ENCODE results near the gene TACC2.

The TACC2 gene

DNA sequence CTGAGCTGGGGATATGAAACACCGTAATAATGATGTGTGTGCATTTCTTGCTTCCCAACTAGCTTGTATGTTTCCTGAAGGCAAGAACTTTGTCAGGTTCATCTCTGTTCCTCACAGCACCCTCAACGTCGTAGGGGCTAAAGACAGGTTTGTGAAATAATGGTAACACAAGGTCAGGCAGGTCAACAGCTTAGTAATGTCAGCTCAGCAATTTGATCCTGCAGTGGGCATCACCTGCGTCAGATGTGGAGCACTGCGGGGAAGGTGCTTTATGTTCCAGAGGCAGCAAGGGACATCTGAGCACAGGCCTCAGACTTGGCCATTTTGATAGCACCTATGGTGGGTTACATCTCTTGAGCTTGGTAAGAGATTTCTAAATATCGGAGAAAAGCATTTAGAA lies 230.4 kb downstream of the TACC2 start:
- no peak for TF ChIP-seq ZNF274 (IDR thresholded peaks at IDR 0.05; ENCODE audit: low read depth, low read length)
- no peak overlapping the region for H3K4me3 ChIP-seq (ENCODE audit: low read length)

DNA sequence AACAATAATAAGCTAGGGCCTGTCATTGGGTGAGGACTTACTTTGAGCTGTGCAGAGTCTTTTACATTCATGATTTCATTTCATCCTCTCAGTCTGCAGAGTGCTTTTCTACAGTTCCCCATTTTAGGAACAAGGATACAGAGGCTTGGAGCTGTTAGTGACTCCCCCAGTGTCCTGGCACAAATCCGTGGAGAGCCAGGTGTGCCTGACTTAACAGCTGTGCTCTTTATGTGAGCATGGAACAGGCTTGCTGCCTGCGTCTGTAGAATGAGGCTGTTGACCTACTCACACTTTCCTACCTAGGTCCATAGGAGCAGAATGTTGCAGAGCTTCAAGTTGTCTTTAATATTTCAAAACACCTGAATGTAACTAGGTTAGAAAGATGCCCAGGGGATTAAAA lies 231.8 kb downstream of the TACC2 start:
- TF ChIP-seq ZNF274 (IDR thresholded peaks at IDR 0.05; ENCODE audit: low read depth, low read length) = no peak
- no peak overlapping the region for H3K4me3 ChIP-seq (ENCODE audit: low read length)

DNA sequence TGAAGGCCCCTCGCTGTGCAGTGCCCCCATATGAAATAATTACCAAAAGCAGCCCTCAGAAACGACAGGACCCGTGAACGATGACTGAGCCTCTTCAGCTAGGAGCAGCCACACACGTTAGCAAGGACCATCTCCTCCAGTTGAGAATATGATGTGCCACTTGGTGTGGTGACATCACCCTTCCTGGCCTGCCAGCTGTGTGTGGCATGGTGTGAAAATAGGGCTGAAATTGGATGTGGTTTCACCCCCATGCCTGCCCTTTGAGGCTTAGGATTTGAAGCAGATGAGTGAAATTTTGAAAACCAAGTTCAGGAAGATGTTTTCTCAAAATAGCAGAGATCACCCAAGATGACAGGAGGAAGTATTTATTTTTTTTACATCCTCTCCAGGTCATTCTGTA lies 233.0 kb downstream of the TACC2 start:
- no peak for TF ChIP-seq ZNF274 (IDR thresholded peaks at IDR 0.05; ENCODE audit: low read depth, low read length)
- no peak overlapping the region for H3K4me3 ChIP-seq (ENCODE audit: low read length)

DNA sequence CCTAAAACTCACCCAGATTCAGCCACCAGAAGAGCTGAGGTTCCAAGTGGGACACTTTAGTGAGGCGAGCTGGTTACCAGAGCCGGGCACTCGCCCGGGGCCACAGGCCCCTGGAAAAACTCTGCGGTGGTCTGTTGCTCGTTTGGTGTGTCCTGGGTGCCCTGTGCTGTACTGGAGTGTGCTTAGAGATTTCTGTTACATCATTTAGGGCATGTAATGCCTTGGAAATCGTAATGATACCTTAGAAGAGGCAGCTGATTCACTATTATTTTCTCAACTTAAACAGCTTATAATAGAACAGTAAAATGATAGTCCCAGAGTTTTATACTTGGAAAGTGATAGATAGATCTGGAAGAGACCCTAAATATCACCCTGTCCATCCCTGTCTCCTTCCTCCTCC lies 233.7 kb downstream of the TACC2 start:
- no peak for TF ChIP-seq ZNF274 (IDR thresholded peaks at IDR 0.05; ENCODE audit: low read depth, low read length)
- H3K4me3 ChIP-seq (ENCODE audit: low read length) = no peak overlapping the region

DNA sequence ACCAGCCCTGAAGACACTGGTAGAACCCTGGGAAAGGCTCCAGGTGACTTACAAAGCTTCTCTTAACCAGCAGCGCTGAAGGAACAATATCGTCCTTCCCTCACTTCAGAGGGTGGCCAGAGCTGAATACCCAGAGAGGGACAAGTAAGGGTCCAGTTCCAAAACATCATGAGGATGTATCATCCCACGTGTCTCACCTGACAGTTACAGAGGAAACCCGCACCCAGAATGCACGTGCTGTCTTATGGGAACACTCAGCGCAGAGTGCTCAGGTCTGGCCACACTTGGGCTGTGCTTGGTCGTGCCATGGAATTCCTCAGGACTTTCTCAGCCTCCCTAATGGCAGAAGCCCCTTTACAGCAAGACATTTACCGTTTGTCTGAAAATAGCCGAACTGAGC lies 235.2 kb downstream of the TACC2 start:
- no peak for TF ChIP-seq ZNF274 (IDR thresholded peaks at IDR 0.05; ENCODE audit: low read depth, low read length)
- H3K4me3 ChIP-seq (ENCODE audit: low read length) = no peak overlapping the region

DNA sequence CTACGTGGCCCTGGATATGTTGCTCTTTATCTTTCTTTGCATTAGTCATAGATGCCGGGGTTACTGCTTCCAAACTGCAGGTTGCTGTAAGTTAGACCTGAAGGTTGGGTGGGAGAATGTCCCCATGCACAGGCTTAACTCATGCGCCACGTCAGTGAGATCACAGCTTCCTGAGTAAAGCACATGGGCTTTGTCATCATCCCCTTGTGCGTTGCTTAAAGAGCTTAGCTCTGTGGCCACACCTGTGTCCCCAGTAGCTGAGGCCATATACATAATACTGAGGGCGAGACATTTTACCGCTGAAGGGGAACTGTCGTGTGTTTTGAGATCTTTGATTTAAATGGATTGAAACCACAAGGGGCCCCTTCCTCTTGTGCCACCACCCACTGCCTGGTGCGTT lies 236.4 kb downstream of the TACC2 start:
- H3K4me3 ChIP-seq (ENCODE audit: low read length) = no peak overlapping the region
- no peak for TF ChIP-seq ZNF274 (IDR thresholded peaks at IDR 0.05; ENCODE audit: low read depth, low read length)

DNA sequence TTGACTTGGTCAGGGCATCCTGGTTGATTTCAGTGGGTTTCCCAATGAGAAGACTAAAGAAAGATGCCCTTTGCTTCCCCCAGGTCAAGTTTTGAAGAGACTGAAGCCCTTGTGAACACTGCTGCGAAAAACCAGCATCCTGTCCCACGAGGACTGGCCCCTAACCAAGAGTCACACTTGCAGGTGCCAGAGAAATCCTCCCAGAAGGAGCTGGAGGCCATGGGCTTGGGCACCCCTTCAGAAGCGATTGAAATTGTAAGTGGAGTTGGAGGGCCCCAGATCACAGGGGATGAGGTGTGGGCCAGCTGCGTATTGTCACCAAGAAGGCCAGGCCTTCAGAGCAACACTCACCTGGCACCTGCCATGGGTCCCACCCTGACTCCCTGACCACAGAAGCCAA lies 238.8 kb downstream of the TACC2 start:
- no peak for TF ChIP-seq ZNF274 (IDR thresholded peaks at IDR 0.05; ENCODE audit: low read depth, low read length)
- no peak overlapping the region for H3K4me3 ChIP-seq (ENCODE audit: low read length)

DNA sequence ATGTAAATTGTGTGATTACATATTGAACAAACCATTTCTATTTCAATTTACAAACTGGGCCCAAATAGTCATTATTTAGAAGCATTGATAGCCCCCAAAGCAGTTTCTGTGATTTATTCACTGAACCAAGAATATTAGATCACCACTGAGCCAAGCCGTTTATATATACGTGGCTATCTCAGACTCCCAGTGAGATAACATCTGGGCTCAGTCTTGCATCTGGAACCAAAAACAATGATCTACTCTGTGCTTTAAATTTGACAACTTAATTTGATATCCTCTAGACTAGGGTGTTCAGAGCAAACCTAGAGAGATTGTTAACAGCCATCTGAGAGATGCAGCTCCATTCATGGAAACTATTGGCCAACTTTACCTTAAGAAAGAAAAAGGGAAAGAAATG lies 240.7 kb downstream of the TACC2 start:
- H3K4me3 ChIP-seq (ENCODE audit: low read length) = no peak overlapping the region
- TF ChIP-seq ZNF274 (IDR thresholded peaks at IDR 0.05; ENCODE audit: low read depth, low read length) = no peak

DNA sequence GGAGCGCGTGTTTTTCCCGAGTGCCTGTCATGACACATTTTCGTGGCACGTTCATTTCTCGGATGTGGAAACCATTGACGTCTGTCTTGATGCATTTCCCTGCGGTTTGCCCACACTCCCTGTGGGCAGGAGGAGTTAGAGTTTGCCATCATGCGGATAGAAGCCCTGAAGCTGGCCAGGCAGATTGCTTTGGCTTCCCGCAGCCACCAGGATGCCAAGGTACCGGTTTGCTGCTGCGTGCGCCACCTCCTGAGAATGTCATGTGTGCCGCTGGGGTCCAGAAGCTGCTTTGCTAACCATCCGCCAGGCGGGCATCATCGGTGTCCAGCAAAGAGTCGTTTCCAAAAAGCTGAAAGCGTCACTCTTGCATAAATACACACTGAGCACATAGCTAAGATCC lies 241.3 kb downstream of the TACC2 start:
- no peak for TF ChIP-seq ZNF274 (IDR thresholded peaks at IDR 0.05; ENCODE audit: low read depth, low read length)
- H3K4me3 ChIP-seq (ENCODE audit: low read length) = no peak overlapping the region

DNA sequence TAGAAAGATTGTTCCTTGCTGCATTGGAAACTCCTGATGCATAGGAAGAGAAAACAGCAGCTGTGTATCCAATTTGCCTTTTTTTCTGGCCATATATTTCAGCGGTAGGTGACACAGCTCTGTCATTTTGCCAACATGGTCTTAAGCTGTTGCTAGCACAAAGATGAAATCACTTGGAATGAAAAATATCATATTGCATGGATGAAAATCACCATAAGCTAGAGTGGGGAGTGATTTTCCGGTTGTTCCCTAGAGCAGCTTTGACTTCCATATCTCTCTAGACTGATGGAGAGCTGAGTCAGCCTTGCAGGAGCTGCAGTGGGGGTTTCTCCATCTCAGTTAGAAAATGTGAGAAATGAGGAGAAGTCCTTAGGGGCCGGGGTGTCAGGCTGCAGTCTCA lies 243.8 kb downstream of the TACC2 start:
- no peak for TF ChIP-seq ZNF274 (IDR thresholded peaks at IDR 0.05; ENCODE audit: low read depth, low read length)
- no peak overlapping the region for H3K4me3 ChIP-seq (ENCODE audit: low read length)

DNA sequence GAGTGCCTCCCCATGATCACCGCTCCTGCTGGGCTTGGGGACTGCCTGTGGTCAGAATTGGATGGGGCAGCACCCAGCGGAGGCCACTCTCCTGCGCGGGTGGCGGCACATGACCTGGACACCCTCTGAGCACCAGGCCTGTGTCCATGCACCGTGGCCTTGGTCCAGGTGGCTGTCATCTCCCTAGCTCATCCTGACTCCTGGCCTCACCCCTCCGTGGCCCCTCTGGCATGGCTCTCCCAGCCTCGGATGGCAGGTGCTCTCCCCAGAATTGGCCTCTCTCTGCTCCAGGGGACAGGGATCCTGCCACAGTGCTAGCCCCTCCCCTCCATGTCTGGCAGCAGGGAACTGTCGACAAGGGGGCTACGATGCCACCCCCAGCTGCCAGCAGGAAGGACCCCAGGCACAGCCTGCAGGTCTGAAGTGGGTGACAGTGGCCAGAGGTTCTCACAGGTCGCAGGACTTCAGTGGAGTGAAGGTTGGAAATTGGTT lies 244.9 kb downstream of the TACC2 start:
- no peak overlapping the region for H3K4me3 ChIP-seq (ENCODE audit: low read length)
- TF ChIP-seq ZNF274 (IDR thresholded peaks at IDR 0.05; ENCODE audit: low read depth, low read length) = no peak

DNA sequence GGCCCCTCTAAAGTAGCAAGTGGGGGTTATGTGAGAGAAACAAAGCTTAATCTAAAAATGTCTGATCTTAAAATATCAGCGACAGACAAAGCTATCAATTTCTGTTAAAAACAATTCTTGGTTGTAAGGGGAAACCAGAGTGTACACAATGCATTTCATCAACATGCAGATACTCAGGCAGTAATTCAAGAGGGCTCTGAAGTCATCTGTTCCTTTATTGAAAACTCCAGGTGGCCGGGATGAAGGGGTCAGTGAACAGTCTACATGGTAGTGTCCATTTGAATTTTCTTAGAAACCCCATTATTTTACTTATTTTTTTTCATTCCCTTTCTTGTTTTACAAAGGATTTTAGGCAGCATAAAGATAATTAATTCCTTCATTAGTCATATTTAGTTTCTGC lies 245.5 kb downstream of the TACC2 start:
- H3K4me3 ChIP-seq (ENCODE audit: low read length) = no peak overlapping the region
- TF ChIP-seq ZNF274 (IDR thresholded peaks at IDR 0.05; ENCODE audit: low read depth, low read length) = no peak

DNA sequence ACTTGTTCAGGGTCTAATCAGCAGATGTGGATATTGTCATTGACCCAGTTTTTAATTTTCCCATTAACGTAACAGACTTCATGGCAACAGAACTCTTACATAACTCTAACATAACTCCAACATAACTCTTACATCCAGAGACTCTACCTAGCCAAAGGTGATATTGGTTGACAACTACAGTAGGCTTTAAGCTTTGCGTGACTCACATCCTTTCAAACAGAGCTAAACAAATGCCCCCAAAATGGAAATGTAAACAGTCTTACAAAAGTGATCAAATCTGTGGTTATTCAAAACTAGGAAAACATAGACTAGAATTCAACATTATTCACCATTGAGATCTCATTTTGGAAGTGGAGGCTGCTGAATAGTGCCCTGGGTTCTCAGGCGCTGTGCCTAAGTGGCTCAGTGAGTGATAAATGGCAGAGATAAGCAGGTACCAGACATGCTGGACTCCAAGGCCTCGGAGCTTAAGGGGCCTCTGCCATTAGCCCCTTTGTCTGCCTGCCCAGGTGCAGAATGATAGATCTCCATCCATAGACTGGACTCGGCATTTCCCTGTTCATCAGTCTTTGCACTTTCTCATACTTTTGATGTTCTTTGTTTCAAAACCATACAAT lies 247.8 kb downstream of the TACC2 start:
- TF ChIP-seq ZNF274 (IDR thresholded peaks at IDR 0.05; ENCODE audit: low read depth, low read length) = no peak
- no peak overlapping the region for H3K4me3 ChIP-seq (ENCODE audit: low read length)

DNA sequence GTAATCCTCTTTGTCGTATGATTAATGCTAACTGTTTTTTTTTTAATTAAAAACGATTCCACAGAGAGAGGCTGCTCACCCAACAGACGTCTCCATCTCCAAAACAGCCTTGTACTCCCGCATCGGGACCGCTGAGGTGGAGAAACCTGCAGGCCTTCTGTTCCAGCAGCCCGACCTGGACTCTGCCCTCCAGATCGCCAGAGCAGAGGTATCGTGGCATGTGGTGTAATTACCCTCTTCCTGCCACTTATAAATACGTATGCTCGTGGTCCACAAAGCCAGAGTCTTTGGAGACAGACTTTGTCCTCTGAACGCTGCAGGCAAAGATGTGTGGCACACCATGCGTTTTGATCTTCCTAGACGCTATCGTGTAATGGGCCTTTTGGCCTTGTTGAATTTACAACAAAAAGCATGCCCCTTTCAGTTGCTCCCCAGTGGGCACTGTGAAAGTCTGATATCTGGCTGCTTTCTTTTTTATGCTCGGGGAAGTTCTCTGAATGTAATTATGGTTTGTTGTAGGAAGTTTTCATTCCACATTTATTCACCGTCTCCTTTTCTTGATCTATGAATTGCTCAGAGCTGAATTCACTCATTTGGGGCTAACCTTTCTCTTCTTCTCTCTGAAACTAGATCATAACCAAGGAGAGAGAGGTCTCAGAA lies 248.5 kb downstream of the TACC2 start:
- TF ChIP-seq ZNF274 (IDR thresholded peaks at IDR 0.05; ENCODE audit: low read depth, low read length) = no peak
- H3K4me3 ChIP-seq (ENCODE audit: low read length) = no peak overlapping the region

DNA sequence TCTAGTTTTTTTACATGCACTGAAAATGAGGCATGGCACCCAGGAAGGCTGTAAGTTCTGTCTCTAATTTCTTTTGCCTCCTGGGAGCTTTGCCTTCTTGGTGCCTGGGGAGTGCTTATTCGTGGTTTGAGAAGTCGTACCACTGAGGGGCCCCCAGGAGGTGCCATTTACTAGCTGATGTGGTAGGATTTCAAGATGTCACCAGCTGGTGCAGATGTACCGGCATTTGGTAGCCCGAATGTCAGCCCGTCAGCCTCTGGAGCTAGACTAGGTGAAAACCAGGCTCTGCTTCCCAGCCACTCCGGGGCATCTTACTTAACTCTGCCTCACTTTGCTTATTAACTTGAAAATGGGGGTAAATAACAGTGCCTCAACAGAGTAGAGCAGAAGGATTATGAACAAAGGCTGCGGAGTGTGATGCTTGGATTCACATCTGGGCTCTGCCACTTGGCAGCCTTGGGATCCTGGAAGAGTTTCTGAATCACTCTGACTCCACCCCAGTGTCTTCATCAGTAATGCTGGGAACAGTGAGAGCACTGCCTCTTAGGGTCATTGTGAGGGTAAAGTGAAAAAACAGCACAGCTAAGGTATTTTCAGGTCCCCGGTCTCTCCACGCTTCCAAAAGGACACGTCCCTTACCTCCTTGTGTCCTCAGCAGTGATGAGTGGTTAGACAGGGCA lies 250.8 kb downstream of the TACC2 start:
- H3K4me3 ChIP-seq (ENCODE audit: low read length) = no peak overlapping the region
- TF ChIP-seq ZNF274 (IDR thresholded peaks at IDR 0.05; ENCODE audit: low read depth, low read length) = no peak

All from GM08714 (cell line).